ENCODE results near the gene CHMP1A.

GRCh38 chr16:89596061-89596689 is 61.3 kb downstream of the CHMP1A start:
- TF ChIP-seq CTCF (IDR thresholded peaks at IDR 0.05) (no peak), POLR2A (IDR thresholded peaks at IDR 0.05) (no peak)
